Measurements from ENCODE around the gene LECT2.

LECT2 gene

DNA sequence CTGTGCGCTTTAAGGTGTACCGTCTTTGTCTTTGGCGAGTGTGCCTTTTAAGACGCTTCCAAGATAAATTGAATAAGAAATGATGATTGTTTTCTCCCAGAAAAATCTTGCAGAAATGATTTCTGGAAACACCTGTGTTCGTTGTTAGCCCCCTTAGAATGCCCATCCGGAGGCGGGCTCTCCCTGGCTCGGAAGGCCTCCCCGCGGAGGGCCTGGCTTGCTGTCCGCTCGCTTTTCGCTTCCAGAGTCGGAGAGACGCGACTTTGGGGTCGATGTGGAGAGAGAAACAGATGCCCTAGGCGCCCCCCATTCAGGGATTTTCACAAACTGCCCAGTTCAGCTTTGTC, 23.9 kb downstream of the LECT2 start:
- no peak for DNase-seq

DNA sequence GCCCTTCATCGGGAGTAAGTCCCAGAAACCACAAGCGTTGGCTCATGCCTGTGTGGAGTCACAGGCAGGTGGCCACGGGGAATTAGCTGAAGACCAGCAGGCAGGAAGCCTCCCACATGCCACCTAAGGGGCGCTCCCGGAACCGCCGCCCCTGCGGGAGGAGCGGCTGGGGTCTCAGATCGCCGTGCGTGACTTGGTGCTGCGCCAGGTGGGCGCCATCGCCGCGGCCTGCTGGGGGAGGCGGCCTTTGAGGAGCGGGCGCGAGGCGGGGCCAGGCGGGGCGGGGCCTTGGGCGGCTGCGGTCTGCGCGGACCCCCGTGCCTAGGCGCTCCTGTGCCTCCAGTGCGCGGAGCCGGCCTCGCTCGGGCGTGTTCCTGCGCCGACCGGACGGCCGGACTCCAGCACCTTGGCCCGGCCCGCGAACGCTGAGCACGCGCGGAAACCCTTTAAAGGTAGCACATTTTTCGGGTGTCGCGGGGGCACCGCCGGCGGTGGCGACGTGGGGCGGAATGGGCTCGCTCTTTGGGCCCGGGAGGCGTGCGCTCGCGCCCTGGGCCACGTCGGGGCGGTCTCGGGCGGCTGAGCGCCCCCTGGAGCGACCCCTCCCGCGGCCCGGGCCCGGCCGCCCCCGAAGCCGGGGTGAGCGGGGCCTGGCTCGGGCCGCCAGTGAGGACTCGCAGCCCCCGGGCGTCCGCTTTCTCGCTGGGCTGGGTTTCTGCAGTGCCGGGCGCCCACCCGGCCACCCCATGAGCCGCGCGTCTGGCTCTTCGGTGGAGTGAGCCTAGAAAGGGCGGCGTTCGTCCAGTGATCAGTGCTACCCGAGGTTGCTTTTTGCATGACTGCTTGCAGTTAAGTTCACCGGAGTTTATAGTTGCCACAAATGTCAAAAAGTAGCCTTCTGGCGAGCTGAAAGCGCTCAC, 24.5 kb downstream of the LECT2 start:
- DNase-seq, result no peak

DNA sequence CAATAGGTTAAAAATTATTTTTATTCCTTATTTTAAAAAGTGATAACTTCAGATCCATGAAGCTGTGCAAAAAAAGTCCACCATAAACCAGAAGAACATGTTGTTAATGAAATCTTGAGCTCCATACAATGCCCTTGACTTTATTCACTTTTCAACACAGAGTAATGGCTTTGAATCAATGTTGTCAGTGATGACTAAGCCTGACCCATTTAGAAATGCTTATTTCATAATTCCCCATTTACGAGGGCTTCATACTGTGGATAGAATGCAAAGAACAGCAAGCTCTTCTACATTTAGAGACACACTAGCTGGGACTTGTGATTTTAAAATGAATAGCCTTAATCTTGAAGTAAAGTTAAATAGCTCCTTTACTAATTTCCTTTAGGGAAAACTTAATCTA, 33.4 kb downstream of the LECT2 start:
- DNase-seq, result no peak

DNA sequence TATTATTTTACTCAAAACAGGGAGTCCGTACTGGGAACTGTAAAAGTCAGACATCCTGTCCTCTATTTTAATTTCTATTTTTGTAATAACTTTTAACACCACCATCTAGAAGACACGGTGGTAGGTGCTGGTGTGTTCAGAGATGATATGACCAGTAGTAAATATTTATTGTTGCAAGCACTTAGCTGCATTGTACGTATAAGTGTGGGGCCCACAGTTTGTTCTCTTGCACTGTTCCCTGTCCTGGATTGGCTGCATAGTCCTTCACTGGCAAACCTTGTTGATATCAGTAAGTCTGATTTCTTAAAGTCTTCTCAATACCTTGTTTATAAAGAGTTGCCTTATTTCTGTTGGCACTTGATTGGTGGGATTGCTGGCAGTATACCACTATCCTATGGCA, 34.6 kb downstream of the LECT2 start:
- DNase-seq, result no peak

DNA sequence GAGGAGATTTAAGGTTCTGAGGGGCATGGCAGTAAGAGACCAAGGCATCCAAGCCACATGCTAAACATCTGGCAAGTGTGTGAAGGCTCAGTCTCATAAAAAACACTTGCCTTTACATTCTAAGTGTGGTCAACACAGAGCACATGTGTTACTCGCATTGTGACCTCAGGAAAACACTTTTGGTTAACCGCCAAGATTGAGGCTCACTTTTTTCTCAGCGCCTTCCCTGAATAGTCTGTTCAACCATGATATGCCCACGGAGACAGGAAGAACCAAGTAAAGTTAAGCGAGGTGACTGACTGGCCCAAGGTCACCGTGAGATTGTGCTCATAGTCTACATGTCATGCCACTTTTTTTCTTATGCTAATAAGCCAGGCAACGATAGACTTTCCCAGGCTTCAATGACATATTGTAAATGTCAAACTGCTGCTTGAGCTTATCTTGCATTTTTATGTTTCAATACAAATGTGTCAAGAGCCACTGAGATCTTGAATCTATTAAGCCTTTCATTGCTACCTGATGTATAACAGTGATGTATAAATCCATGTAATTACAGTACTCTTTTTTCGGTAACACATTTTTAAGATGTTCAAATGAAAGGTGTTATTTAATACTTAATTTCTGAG, 38.0 kb downstream of the LECT2 start:
- DNase-seq, result peak; percentile 5

DNA sequence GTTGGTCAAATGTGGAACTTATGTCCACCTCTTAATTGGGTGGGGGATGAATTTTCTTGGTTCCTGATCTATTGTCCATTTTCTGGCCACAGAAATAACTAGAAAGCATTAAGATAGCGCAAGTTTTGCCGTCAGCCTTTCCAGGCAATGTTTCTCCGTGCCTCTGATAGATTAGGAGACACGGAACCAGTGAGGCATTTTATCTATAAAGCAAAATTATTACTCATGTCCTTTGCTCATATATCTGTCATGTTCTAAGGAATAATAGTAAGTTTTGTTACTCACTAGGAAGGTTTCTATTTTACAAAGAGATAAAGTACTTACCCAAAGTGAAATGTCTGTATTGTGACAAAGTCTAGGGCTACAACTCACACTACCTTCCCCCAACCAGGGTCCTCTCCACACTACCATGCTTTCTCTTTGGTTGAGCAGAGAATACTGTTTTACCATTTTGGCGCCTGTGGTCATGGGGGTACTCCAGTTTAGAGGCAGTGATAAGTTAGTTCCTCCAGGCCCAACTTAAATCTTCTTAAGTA, 39.2 kb downstream of the LECT2 start:
- DNase-seq, result no peak

GRCh38 chr5:135913713-135914626, 40.8 kb downstream of the LECT2 start:
- DNase-seq, result no peak

DNA sequence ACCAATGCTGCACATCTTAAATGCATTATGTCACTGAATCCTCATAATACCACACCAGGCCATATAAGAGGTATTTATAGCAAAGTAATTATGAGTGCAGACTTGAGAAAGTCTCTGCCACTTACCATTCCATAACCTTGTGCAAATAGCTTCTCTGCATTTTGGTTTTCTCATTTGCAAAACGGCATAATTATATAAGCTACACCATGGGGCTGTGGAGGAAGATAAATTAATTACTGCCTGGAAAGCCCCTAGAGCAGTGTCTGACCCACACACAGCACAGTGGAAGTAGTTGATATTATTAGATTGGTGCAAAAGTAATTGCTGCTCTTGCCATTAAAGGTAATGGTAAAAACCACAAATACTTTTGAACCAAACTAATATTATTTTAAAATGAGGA, 49.6 kb downstream of the LECT2 start:
- no peak for DNase-seq

DNA sequence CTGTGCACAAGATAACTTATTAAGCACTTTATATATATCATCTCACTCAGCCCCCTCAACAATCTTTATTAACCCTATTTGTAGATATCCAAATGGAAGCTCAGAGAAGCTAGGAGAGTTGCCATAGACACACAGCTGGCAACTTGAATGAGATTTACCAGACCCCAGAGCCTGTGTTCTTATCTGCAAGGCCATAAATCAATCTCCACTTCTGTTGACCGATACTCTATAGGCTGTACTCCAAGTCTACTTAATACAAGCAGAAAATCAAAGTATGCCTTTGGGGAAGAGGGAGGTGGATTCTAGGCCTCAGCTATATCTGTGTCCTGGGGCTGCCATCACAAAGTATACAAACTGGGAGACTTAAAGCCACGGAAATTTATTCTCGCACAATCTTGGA, 53.1 kb downstream of the LECT2 start:
- no peak for DNase-seq

- DNase-seq, result no peak
These were observed 54.5 kb downstream of the LECT2 start for GRCh38 chr5:135900276-135900675.

DNA sequence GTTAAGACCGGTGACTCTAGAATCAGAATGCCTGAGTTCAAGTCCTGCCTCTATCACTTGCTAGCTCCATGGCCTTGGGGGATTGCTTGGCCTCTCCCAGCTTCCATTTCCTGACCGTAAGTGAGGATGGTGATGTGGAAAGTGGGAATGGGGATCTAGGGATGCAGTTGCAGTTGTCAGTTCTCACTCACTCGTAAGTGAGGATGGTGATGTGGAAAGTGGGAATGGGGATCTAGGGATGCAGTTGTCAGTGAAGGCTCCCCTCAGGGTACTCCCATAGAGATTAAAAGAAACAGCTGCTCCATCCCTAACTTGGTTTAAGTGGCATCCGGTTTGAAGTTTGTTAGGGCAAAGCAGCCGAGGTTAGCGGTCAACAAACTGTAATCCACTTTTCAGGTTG, 56.1 kb downstream of the LECT2 start:
- DNase-seq, result no peak
